Hematopoietic multipotent progenitor cell (in vitro differentiated cells): ENCODE measurements around the gene MIAT. TPM values are rescaled to one million over a fixed set of nuclear protein-coding genes. Genes with fewer than 3 reads are reported as not detected.

ENCODE experiments used
- DNase-seq, 3 donors: peaks; one replicate each; pipeline ENCODE4 v3.0.0-alpha.2; 2011 to 2015; ENCODE audit warnings: low read depth in 2 of 3, low spot score in 2 of 3
- small RNA-seq: library from RNA; depleted of rRNA; stranded (forward); fragments of <200 nt; gene quantifications from one replicate; pipeline ENCODE3, GENCODE V24; 2012
- total RNA-seq: library from RNA; depleted of rRNA; stranded (reverse); fragments of >200 nt; gene quantifications from one replicate; pipeline ENCODE4 v1.2.3, GENCODE V29; 2012

Gene MIAT
- total RNA-seq, 1 donor, result 14.3 TPM

GRCh38 chr22:26718905-26719304 lies 61.5 kb downstream of the MIAT start:
- DNase-seq, result no peak

- DNase-seq, result no peak
Measured at GRCh38 chr22:26722159-26722558, 64.8 kb downstream of the MIAT start.

- no peak for DNase-seq
Measured at GRCh38 chr22:26724414-26724813, 67.0 kb downstream of the MIAT start.

- DNase-seq, result no peak
Measured at GRCh38 chr22:26725012-26725676, 67.8 kb downstream of the MIAT start.

Small RNA genes lying within 50 kb of the gene (small RNA-seq; reads per million reads assigned to genes)
- not detected for gene RF01874

Other genes starting within 250 kb of the MIAT start
- gene ASPHD2, start 228.3 kb upstream of the MIAT start, total RNA-seq, result 1.9 TPM
- 64.9 TPM for gene HPS4, start 173.8 kb upstream of the MIAT start, total RNA-seq
- 8.3 TPM for gene SRRD, start 173.7 kb upstream of the MIAT start, total RNA-seq
- gene TFIP11, start 145.1 kb upstream of the MIAT start, total RNA-seq, result 33.7 TPM
- 120 TPM for gene TPST2, start 67.5 kb upstream of the MIAT start, total RNA-seq
- gene CRYBB1, start 39.6 kb upstream of the MIAT start, total RNA-seq, result 0.27 TPM
- gene CRYBA4, start 35.6 kb upstream of the MIAT start, total RNA-seq, result not detected